GM12864 (cell line): ENCODE data around the gene MMP15.
"Not testable (repeated sequence)": the region's sequence is repeated elsewhere in the genome, so short reads cannot be mapped to it uniquely, and the experiment has no call there.

Source experiments
- DNase-seq: peaks from one replicate; pipeline ENCODE4 v3.0.0-alpha.2; 2011; ENCODE audit warnings: low read depth
- H3K4me3 ChIP-seq: 2 replicates; pipeline ENCODE4 v1.5.1; 2011; ENCODE audit warnings: mild to moderate bottlenecking, low read depth, low read length, control low read depth
- TF ChIP-seq, protein P1 (sequence below): IDR thresholded peaks from 2 replicates; pipeline ENCODE4 v1.5.1; 2011; ENCODE audit warnings: low read depth, mild to moderate bottlenecking, moderate library complexity, low read length, control low read depth, inconsistent platforms; ENCODE audit errors: missing control alignments

The MMP15 gene

DNA sequence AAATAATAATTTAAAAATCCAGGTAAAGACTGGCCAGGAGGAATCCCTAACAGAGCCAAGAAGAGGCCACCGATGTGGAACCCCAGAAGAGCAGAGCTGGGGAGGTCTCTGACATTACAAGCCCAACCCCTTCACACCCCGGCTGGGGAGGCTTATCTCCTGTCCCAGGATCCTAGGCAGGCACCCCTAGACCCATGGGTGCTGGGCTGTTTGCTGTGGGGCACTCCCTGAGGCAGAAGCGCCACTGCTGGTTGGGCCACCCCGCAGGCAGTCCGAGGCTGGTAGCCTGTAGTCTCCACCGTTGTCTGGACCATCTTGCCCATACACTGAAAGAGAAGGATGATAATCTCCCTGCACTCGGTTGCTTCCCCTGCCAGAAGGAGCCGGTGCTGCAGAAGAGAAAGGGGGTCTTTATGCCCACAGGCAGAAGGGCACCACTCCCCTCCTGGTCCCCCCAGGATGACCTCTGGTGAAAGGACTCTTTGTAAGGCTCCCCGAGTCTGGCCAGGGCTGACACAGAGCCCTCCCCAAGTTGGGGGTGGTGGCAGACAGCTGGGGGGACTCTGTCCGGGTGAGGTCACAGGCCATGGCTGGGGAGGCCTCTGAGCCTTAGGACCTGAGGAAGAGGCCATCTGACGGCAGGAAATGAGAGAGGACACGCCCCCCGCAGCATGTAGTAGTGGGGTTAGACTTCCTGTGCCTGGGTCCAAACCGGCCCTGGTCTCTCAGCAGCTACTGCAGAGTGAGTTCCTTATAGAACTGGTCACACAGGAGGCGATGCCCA, 69.4 kb downstream of the MMP15 start:
- DNase-seq: no peak
- TF ChIP-seq, protein P1, sequence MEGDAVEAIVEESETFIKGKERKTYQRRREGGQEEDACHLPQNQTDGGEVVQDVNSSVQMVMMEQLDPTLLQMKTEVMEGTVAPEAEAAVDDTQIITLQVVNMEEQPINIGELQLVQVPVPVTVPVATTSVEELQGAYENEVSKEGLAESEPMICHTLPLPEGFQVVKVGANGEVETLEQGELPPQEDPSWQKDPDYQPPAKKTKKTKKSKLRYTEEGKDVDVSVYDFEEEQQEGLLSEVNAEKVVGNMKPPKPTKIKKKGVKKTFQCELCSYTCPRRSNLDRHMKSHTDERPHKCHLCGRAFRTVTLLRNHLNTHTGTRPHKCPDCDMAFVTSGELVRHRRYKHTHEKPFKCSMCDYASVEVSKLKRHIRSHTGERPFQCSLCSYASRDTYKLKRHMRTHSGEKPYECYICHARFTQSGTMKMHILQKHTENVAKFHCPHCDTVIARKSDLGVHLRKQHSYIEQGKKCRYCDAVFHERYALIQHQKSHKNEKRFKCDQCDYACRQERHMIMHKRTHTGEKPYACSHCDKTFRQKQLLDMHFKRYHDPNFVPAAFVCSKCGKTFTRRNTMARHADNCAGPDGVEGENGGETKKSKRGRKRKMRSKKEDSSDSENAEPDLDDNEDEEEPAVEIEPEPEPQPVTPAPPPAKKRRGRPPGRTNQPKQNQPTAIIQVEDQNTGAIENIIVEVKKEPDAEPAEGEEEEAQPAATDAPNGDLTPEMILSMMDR: no peak
- no peak overlapping the region for H3K4me3 ChIP-seq

DNA sequence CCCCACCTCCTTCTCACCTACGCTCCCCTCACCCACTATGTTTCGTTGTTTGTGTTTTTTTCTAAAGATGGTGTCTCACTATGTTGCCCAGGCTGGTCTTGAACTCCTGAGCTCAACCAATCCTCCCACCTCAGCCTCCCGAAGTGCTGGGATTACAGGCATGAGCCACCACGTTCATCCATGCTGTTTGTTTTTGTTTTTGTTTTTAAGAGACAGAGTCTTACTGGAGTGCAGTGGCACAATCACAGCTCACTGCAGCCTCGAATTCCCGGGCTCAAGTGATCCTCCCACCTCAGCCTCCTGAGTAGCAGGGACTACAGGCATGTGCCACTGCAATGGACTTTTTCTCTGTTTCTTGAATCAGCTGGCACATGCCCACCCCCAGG, 70.0 kb downstream of the MMP15 start:
- not testable (repeated sequence) for DNase-seq

DNA sequence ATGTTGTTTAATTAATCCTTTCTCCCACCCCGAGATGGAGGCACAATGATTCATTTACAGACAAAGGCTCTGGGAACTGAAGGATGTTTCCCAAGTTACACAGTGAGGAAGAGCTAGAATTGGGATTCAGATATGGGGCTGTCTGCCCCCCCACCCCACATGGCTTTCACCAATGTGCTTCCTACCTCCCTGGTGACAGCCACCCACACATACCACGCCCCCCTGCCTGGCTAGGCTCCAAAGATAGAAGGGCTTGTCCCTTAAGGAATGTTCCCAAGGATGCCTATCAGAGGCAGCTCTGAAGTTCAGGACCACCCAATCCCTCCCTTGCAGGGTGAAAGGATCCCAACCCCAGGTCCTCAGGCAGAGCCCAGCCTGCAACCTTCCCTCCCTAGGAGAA, 70.7 kb downstream of the MMP15 start:
- no peak overlapping the region for H3K4me3 ChIP-seq
- TF ChIP-seq, protein P1: no peak
- DNase-seq: no peak

More for the DNA sequence above, 70.0 kb downstream of the MMP15 start:
- not testable (repeated sequence) for H3K4me3 ChIP-seq
